Mammary epithelial cell (primary cell): ENCODE data around the gene PLXNA2.

ENCODE experiments used
- EZH2 ChIP-seq: IDR thresholded peaks from 2 replicates; pipeline ENCODE4 v1.6.1; 2012; ENCODE audit warnings: low read length, inconsistent platforms, borderline replicate concordance
- TF ChIP-seq, protein P1 (sequence below), 2 donors: IDR thresholded peaks in 1 of 2; conservative IDR thresholded peaks in 1 of 2; 2 replicates each; pipeline ENCODE4 v1.5.1; 2011 to 2012; ENCODE audit warnings: inconsistent platforms in 2 of 2, low read length in 2 of 2, mild to moderate bottlenecking in 2 of 2, control low read depth in 1 of 2, low read depth in 1 of 2; ENCODE audit not compliant: insufficient read depth in 1 of 2; ENCODE audit errors: extremely low read depth in 1 of 2

DNA sequence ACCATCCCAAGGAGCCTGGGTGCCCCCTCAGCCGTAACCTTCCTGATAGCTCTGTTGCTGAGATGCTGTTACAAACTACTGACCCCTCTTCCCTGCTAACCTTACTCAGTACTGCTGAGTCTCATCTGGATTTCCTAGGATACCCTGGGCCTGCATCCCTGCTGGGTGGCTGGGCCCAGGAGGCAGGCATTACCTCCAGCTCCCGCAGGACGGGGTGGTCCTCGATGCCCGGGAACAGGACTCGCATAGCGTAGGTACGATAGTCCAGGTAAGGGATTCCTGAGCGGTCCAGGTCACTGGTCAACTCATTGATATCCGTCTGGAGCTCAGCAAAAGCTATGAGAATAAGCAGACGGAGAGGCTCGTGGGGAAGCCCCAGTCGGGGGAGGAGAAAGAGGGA, 201.3 kb downstream of the PLXNA2 start:
- TF ChIP-seq, protein P1, sequence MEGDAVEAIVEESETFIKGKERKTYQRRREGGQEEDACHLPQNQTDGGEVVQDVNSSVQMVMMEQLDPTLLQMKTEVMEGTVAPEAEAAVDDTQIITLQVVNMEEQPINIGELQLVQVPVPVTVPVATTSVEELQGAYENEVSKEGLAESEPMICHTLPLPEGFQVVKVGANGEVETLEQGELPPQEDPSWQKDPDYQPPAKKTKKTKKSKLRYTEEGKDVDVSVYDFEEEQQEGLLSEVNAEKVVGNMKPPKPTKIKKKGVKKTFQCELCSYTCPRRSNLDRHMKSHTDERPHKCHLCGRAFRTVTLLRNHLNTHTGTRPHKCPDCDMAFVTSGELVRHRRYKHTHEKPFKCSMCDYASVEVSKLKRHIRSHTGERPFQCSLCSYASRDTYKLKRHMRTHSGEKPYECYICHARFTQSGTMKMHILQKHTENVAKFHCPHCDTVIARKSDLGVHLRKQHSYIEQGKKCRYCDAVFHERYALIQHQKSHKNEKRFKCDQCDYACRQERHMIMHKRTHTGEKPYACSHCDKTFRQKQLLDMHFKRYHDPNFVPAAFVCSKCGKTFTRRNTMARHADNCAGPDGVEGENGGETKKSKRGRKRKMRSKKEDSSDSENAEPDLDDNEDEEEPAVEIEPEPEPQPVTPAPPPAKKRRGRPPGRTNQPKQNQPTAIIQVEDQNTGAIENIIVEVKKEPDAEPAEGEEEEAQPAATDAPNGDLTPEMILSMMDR (conservative IDR thresholded peaks at IDR 0.05 in 1 of 2, IDR thresholded peaks at IDR 0.05 in 1 of 2; ENCODE audit: extremely low read depth in 1 of 2, insufficient read depth in 1 of 2, low read depth in 1 of 2, low read length in 2 of 2), result no peak
- no peak for TF ChIP-seq EZH2
